ENCODE data around the gene GRHL1.

DNA sequence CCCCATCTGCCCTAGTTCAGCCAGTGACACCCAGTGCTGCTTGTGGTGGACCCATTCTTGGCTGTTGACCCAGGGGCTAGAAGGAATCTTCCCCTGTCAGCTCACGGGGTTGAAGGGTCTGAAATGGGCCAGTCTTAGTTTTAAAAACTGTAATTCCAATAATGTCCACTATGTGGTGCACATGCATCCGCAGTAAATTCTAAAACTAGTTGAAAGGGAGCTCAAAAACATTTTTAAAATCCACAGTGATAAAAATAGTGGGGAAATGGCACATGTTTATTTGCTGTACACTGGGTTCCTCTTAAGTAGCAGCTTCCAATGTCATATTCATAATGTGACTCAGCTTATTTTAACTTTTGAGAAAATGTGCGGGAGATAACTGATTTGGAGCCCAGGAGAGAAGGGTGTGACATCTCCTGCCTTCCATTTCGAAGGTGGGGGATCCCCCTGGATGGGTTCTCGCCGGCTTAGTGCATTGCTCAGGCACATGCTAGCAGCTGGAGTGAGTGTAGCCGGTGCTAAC is 32.8 kb downstream of the GRHL1 start:
- TF ChIP-seq, protein P1, sequence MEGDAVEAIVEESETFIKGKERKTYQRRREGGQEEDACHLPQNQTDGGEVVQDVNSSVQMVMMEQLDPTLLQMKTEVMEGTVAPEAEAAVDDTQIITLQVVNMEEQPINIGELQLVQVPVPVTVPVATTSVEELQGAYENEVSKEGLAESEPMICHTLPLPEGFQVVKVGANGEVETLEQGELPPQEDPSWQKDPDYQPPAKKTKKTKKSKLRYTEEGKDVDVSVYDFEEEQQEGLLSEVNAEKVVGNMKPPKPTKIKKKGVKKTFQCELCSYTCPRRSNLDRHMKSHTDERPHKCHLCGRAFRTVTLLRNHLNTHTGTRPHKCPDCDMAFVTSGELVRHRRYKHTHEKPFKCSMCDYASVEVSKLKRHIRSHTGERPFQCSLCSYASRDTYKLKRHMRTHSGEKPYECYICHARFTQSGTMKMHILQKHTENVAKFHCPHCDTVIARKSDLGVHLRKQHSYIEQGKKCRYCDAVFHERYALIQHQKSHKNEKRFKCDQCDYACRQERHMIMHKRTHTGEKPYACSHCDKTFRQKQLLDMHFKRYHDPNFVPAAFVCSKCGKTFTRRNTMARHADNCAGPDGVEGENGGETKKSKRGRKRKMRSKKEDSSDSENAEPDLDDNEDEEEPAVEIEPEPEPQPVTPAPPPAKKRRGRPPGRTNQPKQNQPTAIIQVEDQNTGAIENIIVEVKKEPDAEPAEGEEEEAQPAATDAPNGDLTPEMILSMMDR (IDR thresholded peaks at IDR 0.05): peak; percentile 74 to 87
- TF ChIP-seq POLR2AphosphoS5 (IDR thresholded peaks at IDR 0.05) (no peak), POLR2A (IDR thresholded peaks at IDR 0.05) (no peak)

Measured in suprapubic skin (tissue), 4 donors.